HepG2 (cell line): ENCODE results near the gene SLC6A4. TPM values are rescaled to one million over a fixed set of nuclear protein-coding genes. Genes with fewer than 3 reads are reported as not detected.

Source experiments
- CEBPB ChIP-seq: IDR thresholded peaks from 2 replicates; pipeline ENCODE4 v1.6.1; 2011; ENCODE audit warnings: low read depth, low read length, improper control_type of control experiment, borderline replicate concordance
- FOXO1 ChIP-seq: sonication (generic); formaldehyde crosslinking; IDR thresholded peaks from 2 replicates; pipeline ENCODE4 v1.4.0; 2020; ENCODE audit warnings: missing genetic modification reagents
- HES4 ChIP-seq: sonication (generic); formaldehyde crosslinking; IDR thresholded peaks from 2 replicates; pipeline ENCODE4 v1.9.0; 2021; ENCODE audit warnings: mild to moderate bottlenecking, missing genetic modification reagents, borderline replicate concordance
- HMGA1 ChIP-seq: sonication (generic); formaldehyde crosslinking; conservative IDR thresholded peaks from 2 replicates; pipeline ENCODE4 v1.4.0; 2020; ENCODE audit warnings: missing genetic modification reagents
- KAT8 ChIP-seq: IDR thresholded peaks from 2 replicates; pipeline ENCODE4 v1.6.1; 2016; ENCODE audit warnings: missing genetic modification reagents, missing compliant biosample characterization
- MIXL1 ChIP-seq: IDR thresholded peaks from 2 replicates; pipeline ENCODE4 v1.6.1; 2016
- PHB2 ChIP-seq: fragments of 450-650 bp; IDR thresholded peaks from 2 replicates; pipeline ENCODE4 v1.6.1; 2018; ENCODE audit not compliant: partially characterized antibody
- SP4 ChIP-seq: sonication (generic); formaldehyde crosslinking; IDR thresholded peaks from 2 replicates; pipeline ENCODE4 v1.8.1; 2023; ENCODE audit warnings: mild to moderate bottlenecking, missing genetic modification reagents
- THAP11 ChIP-seq: IDR thresholded peaks from 2 replicates; pipeline ENCODE4 v1.6.1; 2016; ENCODE audit warnings: missing biosample characterization, missing genetic modification reagents
- ZBTB38 ChIP-seq: sonication (generic); formaldehyde crosslinking; IDR thresholded peaks from 2 replicates; pipeline ENCODE4 v1.5.1; 2020; ENCODE audit warnings: mild to moderate bottlenecking, missing genetic modification reagents
- ZEB1 ChIP-seq: IDR thresholded peaks from 2 replicates; pipeline ENCODE4 v1.6.1; 2012; ENCODE audit warnings: mild to moderate bottlenecking, low read depth, inconsistent platforms; ENCODE audit not compliant: insufficient replicate concordance
- ZFP62 ChIP-seq: sonication (generic); formaldehyde crosslinking; IDR thresholded peaks from 2 replicates; pipeline ENCODE4 v1.4.0; 2020; ENCODE audit warnings: missing genetic modification reagents
- ZNF124 ChIP-seq: sonication (generic); formaldehyde crosslinking; IDR thresholded peaks from 2 replicates; pipeline ENCODE4 v1.4.0; 2020; ENCODE audit warnings: missing genetic modification reagents
- ZNF205 ChIP-seq: IDR thresholded peaks from 2 replicates; pipeline ENCODE4 v1.6.1; 2018; ENCODE audit warnings: missing biosample characterization, missing genetic modification reagents
- ZNF207 ChIP-seq: fragments of 450-650 bp; IDR thresholded peaks from 2 replicates; pipeline ENCODE4 v1.6.1; 2016; ENCODE audit warnings: antibody characterized with exemption, borderline replicate concordance
- ZNF235 ChIP-seq: sonication (generic); formaldehyde crosslinking; IDR thresholded peaks from 2 replicates; pipeline ENCODE4 v1.8.1; 2023; ENCODE audit warnings: mild to moderate bottlenecking, missing genetic modification reagents, borderline replicate concordance
- ZNF263 ChIP-seq: sonication (generic); formaldehyde crosslinking; IDR thresholded peaks from 2 replicates; pipeline ENCODE4 v1.4.0; 2020; ENCODE audit warnings: missing genetic modification reagents
- ZNF33A ChIP-seq: sonication (generic); formaldehyde crosslinking; IDR thresholded peaks from 2 replicates; pipeline ENCODE4 v1.5.1; 2020; ENCODE audit warnings: missing genetic modification reagents, mild to moderate bottlenecking, moderate library complexity, borderline replicate concordance
- ZNF768 ChIP-seq: sonication (generic); formaldehyde crosslinking; IDR thresholded peaks from 2 replicates; pipeline ENCODE4 v1.4.0; 2020; ENCODE audit warnings: missing genetic modification reagents
- polyA plus RNA-seq, 8 experiments: library from polyadenylated mRNA; depleted of rRNA in 3 of 8; stranded (reverse) in 7 of 8; unstranded in 1 of 8; fragments of >200 nt; fragmentation: Illumina TruSeq in 4 of 8; extraction: Trizol in 4 of 8; gene quantifications; 2 replicates each; pipeline versions ENCODE4 v1.2.1 to v1.2.3, GENCODE V29; 2011 to 2016; ENCODE audit warnings: low read depth in 4 of 8, missing spikeins in 1 of 8, mixed read lengths in 1 of 8; ENCODE audit not compliant: insufficient read depth in 1 of 8
- total RNA-seq, 5 experiments: library from RNA; depleted of rRNA; stranded (reverse); fragments of >200 nt; fragmentation: Illumina TruSeq; extraction: Trizol; gene quantifications; 2 replicates each; pipeline ENCODE4 v1.2.3, GENCODE V29; 2016; ENCODE audit warnings: low read depth in 1 of 5
- TF ChIP-seq, protein P1 (sequence below): sonication (generic); formaldehyde crosslinking; IDR thresholded peaks from 2 replicates; pipeline ENCODE4 v1.4.0; 2020; ENCODE audit warnings: missing genetic modification reagents
- TF ChIP-seq, protein P2 (sequence below): sonication (generic); formaldehyde crosslinking; IDR thresholded peaks from 2 replicates; pipeline ENCODE4 v1.5.0; 2020; ENCODE audit warnings: mild to moderate bottlenecking, missing genetic modification reagents, borderline replicate concordance

Gene SLC6A4
- total and polyA plus RNA-seq, 2 of the 13 experiments (the other 11 are each of a cell fraction or from before 2014, with no cell fraction given) = 7.6 to 20.3 TPM

DNA sequence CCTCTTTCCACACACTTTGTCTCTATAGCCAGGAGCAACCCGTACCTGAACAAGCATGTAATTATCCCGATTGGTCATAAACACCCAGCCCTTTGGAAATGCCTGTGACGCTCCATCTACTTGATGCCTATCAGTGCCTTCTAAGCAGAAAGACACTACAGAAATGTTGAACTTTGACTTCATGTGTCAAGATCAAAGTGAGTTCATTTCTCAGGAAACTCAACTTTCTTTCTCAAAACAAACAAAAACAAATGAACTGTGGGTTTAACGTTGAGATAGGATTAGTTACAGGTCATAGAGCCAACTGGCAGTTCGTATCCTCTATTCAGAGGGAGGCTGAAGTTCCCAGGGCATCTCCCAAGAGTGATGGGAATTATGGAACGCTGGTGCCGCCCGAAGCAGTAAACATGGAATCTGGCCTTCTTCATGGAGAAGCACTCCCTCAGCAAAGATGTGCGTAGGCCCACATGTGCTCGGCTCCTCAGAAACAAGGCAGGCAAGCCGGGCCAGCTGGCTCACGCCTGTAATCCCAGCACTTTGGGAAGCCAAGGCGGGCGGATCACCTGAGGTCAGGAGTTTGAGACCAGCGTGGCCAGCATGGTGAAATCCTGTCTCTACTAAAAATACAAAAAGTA, 9.5 kb downstream of the SLC6A4 start (continued):
- TF ChIP-seq ZNF205 (CRISPR knock-in tag) (no peak), ZNF768 (no peak), HMGA1 (no peak), PHB2 (no peak), ZNF207 (no peak), FOXO1 (CRISPR knock-in tag) (no peak; the same call in 1 of the 2 replicates), HES4 (CRISPR knock-in tag) (no peak), ZFP62 (CRISPR knock-in tag) (no peak), ZNF33A (CRISPR knock-in tag) (no peak), ZEB1 (no peak), ZNF124 (CRISPR knock-in tag) (no peak), THAP11 (CRISPR knock-in tag) (peak; percentile 54), ZBTB38 (no peak), KAT8 (CRISPR knock-in tag) (0 out of 2 replicates have a peak, but pooled peaks have one; percentile 29), MIXL1 (CRISPR knock-in tag) (peak; percentile 82), CEBPB (no peak), SP4 (no peak; the same call in 1 of the 2 replicates), ZNF263 (CRISPR knock-in tag) (no peak; the same call in 1 of the 2 replicates), ZNF235 (CRISPR knock-in tag) (no peak)
- TF ChIP-seq, protein P1, sequence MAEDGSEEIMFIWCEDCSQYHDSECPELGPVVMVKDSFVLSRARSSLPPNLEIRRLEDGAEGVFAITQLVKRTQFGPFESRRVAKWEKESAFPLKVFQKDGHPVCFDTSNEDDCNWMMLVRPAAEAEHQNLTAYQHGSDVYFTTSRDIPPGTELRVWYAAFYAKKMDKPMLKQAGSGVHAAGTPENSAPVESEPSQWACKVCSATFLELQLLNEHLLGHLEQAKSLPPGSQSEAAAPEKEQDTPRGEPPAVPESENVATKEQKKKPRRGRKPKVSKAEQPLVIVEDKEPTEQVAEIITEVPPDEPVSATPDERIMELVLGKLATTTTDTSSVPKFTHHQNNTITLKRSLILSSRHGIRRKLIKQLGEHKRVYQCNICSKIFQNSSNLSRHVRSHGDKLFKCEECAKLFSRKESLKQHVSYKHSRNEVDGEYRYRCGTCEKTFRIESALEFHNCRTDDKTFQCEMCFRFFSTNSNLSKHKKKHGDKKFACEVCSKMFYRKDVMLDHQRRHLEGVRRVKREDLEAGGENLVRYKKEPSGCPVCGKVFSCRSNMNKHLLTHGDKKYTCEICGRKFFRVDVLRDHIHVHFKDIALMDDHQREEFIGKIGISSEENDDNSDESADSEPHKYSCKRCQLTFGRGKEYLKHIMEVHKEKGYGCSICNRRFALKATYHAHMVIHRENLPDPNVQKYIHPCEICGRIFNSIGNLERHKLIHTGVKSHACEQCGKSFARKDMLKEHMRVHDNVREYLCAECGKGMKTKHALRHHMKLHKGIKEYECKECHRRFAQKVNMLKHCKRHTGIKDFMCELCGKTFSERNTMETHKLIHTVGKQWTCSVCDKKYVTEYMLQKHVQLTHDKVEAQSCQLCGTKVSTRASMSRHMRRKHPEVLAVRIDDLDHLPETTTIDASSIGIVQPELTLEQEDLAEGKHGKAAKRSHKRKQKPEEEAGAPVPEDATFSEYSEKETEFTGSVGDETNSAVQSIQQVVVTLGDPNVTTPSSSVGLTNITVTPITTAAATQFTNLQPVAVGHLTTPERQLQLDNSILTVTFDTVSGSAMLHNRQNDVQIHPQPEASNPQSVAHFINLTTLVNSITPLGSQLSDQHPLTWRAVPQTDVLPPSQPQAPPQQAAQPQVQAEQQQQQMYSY (CRISPR knock-in tag) = no peak
- TF ChIP-seq, protein P2, sequence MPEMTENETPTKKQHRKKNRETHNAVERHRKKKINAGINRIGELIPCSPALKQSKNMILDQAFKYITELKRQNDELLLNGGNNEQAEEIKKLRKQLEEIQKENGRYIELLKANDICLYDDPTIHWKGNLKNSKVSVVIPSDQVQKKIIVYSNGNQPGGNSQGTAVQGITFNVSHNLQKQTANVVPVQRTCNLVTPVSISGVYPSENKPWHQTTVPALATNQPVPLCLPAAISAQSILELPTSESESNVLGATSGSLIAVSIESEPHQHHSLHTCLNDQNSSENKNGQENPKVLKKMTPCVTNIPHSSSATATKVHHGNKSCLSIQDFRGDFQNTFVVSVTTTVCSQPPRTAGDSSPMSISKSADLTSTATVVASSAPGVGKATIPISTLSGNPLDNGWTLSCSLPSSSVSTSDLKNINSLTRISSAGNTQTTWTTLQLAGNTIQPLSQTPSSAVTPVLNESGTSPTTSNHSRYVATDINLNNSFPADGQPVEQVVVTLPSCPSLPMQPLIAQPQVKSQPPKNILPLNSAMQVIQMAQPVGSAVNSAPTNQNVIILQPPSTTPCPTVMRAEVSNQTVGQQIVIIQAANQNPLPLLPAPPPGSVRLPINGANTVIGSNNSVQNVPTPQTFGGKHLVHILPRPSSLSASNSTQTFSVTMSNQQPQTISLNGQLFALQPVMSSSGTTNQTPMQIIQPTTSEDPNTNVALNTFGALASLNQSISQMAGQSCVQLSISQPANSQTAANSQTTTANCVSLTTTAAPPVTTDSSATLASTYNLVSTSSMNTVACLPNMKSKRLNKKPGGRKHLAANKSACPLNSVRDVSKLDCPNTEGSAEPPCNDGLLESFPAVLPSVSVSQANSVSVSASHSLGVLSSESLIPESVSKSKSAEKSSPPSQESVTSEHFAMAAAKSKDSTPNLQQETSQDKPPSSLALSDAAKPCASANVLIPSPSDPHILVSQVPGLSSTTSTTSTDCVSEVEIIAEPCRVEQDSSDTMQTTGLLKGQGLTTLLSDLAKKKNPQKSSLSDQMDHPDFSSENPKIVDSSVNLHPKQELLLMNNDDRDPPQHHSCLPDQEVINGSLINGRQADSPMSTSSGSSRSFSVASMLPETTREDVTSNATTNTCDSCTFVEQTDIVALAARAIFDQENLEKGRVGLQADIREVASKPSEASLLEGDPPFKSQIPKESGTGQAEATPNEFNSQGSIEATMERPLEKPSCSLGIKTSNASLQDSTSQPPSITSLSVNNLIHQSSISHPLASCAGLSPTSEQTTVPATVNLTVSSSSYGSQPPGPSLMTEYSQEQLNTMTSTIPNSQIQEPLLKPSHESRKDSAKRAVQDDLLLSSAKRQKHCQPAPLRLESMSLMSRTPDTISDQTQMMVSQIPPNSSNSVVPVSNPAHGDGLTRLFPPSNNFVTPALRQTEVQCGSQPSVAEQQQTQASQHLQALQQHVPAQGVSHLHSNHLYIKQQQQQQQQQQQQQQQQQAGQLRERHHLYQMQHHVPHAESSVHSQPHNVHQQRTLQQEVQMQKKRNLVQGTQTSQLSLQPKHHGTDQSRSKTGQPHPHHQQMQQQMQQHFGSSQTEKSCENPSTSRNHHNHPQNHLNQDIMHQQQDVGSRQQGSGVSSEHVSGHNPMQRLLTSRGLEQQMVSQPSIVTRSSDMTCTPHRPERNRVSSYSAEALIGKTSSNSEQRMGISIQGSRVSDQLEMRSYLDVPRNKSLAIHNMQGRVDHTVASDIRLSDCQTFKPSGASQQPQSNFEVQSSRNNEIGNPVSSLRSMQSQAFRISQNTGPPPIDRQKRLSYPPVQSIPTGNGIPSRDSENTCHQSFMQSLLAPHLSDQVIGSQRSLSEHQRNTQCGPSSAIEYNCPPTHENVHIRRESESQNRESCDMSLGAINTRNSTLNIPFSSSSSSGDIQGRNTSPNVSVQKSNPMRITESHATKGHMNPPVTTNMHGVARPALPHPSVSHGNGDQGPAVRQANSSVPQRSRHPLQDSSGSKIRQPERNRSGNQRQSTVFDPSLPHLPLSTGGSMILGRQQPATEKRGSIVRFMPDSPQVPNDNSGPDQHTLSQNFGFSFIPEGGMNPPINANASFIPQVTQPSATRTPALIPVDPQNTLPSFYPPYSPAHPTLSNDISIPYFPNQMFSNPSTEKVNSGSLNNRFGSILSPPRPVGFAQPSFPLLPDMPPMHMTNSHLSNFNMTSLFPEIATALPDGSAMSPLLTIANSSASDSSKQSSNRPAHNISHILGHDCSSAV (CRISPR knock-in tag) = no peak
